Measurements from ENCODE around the gene PRTN3. TPM values are rescaled to one million over a fixed set of nuclear protein-coding genes. Genes with fewer than 3 reads are reported as not detected.
A peak's percentile ranks its signal among the peaks of the same experiment; 100 is the strongest.
"Not testable (repeated sequence)": the region's sequence is repeated elsewhere in the genome, so short reads cannot be mapped to it uniquely, and the experiment has no call there.

Gene PRTN3
- total RNA-seq, 1 donor from 2014 or later = 0.23 TPM

DNA sequence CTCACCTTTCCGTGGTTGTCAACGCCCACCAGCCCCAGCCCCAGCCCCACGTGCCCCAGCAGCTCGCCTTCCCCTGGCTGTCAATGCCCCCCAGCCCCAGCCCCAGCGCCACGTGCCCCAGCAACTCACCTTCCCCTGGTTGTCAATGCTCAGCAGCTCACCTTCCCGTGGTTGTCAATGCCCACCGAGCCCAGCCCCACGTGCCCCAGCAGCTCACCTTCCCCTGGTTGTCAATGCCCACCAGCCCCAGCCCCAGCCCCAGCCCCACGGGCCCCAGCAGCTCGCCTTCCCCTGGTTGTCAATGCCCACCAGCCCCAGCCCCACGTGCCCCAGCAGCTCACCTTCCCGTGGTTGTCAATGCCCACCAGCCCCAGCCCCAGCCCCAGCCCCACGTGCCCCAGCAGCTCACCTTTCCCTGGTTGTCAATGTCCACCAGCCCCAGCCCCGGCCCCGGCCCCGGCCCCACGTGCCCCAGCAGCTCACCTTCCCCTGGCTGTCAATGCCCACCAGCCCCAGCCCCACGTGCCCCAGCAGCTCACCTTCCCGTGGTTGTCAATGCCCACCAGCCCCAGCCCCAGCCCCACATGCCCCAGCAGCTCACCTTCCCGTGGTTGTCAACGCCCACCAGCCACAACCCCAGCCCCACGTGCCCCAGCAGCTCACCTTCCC lies 37.3 kb downstream of the PRTN3 start:
- not testable (repeated sequence) for ATAC-seq; DNase-seq (ENCODE audit: low spot score)

DNA sequence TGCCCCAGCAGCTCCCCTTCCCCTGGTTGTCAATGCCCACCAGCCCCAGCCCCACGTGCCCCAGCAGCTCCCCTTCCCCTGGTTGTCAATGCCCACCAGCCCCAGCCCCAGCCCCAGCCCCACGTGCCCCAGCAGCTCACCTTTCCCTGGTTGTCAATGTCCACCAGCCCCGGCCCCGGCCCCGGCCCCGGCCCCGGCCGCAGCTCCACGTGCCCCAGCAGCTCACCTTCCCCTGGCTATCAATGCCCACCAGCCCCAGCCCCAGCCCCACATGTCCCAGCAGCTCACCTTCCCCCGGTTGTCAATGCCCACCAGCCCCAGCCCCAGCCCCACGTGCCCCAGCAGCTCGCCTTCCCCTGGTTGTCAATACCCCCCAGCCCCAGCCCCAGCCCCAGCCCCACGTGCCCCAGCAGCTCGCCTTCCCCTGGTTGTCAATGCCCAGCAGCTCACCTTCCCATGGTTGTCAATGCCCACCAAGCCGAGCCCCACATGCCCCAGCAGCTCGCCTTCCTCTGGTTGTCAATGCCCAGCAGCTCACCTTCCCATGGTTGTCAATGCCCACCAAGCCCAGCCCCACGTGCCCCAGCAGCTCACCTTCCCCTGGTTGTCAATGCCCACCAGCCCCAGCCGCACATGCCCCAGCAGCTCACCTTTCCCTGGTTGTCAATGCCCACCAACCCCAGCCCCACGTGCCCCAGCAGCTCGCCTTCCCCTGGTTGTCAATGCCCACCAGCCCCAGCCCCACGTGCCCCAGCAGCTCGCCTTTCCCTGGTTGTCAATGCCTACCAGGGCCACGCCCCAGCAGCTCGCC lies 38.2 kb downstream of the PRTN3 start:
- not testable (repeated sequence) for DNase-seq (ENCODE audit: low spot score); ATAC-seq

DNA sequence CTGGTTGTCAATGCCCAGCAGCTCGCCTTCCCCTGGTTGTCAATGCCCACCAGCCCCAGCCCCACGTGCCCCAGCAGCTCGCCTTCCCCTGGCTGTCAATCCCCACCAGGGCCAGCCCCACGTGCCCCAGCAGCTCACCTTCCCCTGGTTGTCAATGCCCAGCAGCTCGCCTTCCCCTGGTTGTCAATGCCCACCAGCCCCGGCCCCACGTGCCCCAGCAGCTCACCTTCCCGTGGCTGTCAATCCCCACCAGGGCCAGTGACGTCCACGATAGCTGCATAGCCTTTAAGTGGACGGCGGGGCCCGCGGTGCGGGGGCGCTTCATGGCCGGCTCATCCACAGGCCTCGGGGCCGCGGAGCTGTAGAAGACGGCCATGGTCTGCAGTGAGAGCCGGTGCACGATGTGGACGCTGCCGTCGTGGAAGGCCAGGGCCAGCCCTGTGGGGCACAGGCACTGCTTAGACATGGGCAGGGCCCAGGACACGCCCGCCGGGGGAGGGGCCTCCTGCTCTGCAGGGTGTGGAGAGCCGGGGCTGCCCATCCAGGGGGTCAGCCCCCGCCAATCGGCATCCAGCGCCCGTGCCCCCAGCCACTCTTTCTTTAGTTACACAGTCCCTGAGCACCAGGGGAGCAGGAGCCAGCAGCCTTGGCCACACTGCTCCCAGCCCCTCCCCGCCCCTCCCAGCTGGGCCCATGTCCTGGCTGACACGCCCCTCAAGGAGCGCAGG lies 39.1 kb downstream of the PRTN3 start:
- ATAC-seq = peak; percentile 8

DNA sequence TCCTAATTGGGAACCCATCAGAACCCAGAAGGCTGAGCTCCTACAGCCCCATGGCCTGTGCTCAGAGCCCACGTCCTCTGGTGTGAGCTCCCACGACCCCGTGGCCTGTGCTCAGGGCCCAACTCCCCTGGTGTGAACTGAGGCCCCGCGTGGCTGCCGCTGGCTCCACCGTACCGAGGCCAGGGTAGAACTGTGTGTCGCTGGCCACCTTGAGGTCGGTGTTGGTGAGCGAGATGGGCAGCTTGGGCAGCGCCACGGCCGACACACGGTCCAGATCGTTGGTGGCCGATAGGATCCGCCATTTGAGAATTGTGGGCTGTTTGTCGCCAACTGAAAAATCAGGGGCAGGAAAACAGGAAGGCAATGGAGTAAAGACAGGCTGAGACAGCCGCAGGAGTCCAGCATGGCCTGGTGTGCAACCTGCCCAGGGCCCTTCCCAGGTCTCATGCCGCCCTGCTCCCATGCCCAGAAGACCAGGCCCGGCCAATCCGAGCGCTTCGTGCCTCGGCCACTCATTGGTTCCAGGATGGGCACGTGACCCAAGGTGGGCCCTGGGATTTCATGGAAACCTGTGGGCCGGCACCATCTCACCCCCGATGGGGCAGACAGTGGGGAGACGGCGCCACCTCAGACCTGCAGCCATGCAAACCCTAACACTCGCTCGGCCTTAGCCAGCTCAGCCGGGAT lies 40.7 kb downstream of the PRTN3 start:
- DNase-seq (ENCODE audit: low spot score) = no peak
- no peak for ATAC-seq

More for the DNA sequence above, 39.1 kb downstream of the PRTN3 start:
- DNase-seq (ENCODE audit: low spot score) = no peak

DNA sequence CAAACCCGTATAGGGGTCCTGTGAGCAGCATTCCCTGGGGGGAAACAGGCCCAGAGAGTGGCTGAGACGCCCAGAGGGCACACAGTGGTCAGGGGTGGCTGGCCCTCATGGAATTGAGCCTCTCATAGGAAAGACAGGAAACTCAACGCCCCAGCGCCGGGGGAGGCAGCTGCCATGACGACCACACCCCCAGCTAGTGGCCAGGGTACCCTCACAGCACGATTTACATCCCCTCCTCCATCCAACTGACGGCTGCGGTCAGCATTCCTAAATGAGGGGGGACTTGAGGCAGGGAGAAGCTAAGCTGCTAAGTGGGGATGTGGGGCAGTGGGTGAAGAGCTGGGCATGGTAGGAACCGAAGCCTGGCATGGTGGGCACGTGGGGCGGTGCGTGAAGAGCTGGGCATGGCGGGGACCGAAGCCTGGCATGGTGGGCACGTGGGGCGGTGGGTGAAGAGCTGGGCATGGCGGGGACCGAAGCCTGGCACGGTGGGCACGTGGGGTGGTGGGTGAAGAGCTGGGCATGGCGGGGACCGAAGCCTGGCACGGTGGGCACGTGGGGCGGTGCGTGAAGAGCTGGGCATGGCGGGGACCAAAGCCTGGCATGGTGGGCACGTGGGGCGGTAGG lies 42.2 kb downstream of the PRTN3 start:
- DNase-seq (ENCODE audit: low spot score) = no peak
- ATAC-seq = no peak

DNA sequence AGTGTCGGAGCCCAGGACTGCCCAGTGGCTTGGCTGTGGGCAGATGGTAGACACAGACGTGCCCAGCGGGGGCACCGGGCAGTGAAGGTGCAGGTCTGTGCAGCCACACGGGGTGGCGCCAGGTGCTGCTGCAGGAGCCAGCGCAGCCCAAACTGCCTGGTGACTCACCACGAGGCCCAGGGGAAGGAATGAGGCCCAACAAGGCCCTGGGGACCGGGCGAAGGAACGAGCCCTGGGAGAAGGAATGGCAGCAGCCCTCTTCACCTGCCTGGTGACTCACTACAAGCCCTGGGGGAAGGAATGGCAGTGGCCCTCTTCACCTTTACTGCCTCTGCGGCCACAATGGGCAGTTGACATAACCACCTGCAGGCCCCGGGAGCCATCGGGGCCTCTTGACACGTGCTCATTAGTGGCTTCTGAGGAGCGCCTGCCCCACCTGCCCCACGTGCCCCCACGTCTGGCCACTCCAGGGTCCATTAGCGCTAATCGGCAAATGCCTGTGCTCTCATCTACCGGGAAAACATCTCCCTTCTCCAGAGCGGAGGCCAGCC lies 42.9 kb downstream of the PRTN3 start:
- DNase-seq (ENCODE audit: low spot score) (no peak), ATAC-seq (peak; percentile 25)

DNA sequence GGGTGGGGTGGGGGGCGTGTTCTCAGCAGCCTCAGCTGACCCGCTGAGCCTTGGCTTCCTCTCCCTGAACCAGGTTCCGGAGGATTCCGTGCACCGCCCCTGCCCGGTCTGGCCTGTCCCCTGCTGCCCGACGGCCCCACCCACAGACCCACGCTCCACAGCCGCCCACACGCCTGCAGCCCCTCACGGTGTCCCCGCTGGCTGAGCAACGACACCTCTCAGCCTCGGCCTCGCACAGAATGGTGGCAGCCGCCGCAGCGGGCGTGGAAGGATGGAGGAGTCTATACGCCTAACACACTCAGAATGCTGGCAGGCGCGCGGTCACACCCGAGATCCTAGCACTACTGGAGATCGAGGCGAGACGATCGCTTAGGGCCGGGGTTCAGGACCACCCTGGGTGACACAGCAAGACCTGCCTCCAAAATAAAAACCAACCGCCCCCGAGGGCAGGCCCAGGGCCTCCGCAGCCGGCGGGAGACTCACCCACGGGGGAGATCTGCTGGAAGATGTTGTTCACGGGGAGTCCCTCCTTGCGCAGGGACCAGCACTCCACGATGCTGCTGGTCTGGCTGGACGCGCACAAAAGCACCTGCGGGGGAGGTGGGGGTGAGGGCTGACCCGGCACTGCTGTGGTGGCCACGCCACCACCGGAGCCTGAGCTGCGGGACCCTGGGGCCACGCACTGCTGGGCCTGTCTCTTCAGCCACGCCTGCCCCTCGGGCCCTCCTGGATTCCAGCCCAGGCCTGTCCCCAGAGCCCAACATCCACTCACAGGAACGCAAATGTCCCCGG lies 43.8 kb downstream of the PRTN3 start:
- ATAC-seq = no peak
- no peak for DNase-seq (ENCODE audit: low spot score)

DNA sequence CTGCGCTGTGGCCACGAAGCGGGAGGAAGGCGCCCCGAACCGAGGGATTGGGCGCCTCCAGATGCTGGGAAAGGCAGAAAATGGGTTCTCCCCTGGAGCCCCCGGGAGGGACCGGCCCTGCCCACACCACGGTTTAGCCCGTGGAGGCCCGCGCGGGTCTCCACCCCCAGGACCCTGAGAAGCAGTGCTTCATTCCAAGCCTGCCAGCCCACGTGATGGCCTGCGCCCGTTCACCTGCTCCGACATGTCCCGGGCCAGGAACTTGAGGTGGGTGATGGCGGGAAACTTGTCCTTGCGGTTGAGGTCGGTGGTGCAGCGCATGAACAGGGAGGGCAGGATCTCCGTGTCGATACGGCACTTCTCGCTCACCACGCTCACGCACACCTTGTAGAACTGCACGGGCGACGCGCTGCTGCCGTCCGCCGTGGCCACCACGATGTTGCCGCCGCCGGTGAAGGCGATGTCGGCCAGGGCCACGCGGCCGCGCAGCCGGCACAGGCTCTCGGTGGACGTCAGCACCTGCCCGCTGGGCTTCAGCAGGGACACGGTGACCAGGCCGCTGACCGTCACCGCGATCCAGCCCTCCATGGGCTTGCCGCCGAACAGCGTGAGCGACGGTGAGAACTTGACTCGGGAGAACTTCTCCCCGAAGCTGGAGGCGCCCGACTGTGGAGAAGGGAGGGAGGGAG lies 44.9 kb downstream of the PRTN3 start:
- no peak for ATAC-seq
- no peak for DNase-seq (ENCODE audit: low spot score)

DNA sequence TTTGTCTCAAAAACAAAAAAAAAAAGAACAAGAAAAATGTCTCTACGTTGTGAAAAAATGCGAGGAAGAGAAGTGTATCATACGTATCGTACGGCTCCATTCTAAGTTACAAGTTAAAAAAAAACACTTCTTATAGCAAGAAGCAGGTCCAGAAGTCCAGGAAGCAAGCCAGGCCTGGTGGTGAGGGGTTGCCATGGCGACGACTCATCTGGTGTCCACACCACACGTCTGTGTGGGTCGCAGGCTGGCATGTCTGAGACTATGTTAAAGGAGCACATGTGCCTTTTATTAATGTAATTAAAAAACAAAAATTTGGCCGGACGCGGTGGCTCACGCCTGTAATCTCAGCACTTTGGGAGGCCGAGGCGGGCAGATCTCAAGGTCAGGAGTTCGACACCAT lies 46.3 kb downstream of the PRTN3 start:
- no peak for DNase-seq (ENCODE audit: low spot score)
- ATAC-seq = no peak

DNA sequence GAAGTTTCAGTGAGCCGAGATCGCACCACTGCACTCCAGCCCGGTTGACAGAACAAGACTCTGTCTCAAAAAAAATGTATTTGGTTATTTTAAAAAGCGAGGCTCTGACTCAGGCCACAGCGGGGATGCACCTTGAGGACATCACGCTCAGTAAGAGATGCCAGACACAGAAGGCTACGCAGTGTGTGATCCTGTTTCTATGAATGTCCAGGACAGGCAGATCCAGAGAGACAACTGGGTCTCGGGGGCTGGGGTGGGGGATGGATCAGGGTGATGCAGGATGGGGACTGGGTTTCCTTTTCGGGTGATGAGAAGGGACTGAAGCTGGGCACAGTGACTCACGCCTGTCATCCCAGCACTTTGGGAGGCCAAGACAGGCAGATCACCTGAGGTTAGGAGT lies 46.8 kb downstream of the PRTN3 start:
- DNase-seq (ENCODE audit: low spot score) (no peak), ATAC-seq (no peak)

DNA sequence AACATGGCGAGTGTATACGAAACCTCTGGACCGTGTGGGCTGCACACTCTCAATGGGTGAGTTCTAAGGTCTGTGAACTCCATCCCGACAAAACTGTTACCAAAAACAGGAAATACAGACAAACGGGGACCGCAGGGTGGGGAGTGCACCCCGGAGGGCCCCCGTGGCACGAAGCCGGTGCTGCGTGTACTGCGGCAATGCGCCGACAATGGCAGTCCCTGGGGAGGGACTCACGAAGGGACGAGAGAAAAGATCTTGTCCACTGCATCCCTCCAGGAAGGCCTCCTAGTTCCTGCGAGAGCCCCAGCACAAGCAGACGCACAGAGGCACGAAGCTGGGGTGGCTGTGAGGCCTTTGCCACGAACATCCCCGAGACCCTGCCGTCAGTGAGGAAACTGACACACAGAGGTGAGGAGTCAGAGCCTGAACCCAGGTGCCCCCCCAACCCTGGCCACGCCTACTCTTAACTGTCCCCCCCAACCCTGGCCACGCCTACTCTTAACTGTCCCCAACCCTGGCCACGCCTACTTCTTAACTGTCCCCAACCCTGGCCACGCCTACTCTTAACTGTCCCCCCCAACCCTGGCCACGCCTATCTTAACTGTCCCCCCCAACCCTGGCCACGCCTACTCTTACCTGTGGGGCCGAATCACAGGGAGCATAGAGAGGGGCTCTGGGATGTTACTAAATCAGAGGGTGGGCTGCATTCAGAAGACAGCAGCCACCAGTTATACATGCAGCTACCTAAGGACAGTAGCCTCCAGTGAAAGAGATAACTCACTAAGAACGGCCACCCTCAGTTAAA lies 48.0 kb downstream of the PRTN3 start:
- ATAC-seq (no peak), DNase-seq (ENCODE audit: low spot score) (no peak)

DNA sequence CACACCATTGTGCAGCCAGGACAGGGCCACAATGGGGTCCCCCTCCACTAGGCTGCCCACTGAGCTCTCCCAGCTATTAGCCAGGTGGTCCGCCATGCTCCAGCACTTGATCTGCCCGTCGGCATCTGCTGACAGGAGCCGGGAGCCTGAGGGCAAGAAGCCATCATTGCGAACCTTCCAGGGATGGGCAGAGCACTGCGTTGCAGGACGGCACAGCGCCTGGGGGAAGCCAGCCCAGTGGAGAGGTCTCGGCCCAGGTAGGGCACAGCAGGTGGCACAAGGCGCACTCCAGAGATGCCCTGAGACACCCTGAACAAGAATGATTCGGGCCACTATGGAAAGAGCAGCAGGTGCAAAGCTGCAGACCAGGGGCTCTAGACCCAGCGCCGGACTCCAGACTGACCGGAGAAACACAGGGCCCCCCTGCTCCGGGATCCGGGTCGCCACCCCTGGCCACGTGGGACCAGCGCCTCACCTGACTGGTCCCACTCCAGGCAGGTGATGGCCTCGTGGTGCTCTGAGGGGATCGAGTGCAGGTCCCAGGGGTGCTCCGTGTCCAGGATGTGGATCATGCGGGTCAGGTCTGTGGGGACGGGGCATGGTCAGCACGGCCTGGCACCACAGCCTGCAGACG lies 49.0 kb downstream of the PRTN3 start:
- ATAC-seq (no peak), DNase-seq (ENCODE audit: low spot score) (no peak)

DNA sequence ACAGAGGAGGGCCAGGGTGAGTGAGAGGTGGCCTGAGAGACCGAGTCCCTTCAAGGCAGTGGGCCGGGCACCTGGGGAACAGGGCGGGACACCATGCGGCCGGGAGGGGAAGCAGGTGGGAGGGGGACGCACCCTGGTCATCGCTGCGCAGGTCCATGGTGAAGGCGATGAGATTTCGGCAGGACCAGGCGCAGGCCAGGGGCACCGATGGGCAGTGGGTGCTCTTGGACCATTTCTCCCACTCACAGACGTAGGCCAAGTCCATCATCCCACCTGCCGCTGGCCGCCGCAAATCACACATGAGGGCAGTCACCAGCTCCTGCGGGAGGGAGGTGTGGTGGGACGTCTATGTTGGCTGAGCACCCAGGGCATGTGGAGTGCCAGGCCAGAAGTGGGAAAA lies 50.0 kb downstream of the PRTN3 start:
- no peak for DNase-seq (ENCODE audit: low spot score)
- ATAC-seq = no peak

DNA sequence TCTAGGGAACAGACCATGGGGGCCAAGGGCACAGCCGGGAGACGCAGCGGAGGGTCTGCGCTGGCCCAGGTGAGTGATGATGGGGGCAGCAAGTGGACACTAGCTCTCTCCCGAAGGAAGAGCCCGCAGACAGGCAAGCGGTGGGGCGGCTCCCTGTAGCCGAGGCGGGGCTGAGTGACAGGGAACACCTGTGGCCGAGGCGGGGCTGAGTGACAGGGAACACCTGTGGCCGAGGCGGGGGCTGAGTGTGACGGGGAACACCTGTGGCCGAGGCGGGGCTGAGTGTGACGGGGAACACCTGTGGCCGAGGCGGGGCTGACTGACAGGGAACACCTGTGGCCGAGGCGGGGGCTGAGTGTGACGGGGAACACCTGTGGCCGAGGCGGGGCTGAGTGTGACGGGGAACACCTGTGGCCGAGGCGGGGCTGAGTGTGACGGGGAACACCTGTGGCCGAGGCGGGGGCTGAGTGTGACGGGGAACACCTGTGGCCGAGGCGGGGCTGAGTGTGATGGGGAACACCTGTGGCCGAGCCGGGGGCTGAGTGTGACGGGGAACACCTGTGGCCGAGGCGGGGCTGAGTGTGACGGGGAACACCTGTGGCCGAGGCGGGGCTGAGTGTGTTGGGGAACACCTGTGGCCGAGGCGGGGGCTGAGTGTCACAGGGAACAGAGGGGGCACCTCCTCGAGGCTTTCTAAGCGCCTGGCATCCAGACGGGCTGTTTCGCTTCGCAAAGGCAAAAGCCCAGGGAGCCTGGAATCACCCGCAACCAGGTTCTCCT lies 50.8 kb downstream of the PRTN3 start:
- DNase-seq (ENCODE audit: low spot score) = not testable (repeated sequence)

DNA sequence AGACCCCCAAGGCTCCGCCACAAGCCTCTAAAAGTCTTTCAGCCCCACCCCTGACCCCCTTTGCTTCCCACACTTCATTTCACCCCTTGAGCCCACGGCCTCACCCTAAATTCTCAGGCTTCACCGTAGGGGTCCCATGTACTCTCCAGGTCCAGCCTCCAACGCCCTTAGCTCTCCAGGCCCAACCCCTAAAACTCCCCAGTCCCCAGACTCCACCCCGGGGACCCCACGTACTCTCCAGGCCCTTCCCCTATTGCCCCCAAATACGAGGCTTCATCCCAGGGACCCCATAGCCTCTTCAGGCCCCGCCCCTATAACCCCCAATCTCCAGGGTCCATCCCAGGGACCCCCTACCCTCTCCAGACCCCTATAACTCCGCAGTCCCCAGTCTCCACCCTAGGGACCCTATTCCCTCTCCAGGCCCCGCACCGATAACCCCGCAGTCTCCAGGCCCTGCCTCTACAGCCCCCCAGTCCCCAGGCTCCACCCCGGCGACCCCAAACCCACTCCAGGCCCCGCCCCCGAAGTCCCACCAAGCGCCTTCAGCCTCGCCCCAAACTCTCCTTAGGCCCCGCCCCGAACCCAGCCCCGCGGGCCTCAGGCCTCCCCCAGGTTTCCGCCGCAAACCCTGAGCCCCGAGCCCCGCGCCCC lies 51.6 kb downstream of the PRTN3 start:
- no peak for ATAC-seq
- DNase-seq (ENCODE audit: low spot score) = no peak

More for the DNA sequence above, 50.8 kb downstream of the PRTN3 start:
- not testable (repeated sequence) for ATAC-seq

All from left lobe of liver (tissue), 2 donors.